PC-9 (cell line): ENCODE results near the gene MYO10.

Experiments
- EZH2 ChIP-seq: fragments of 200-600 bp; sonication (generic); IDR thresholded peaks from 2 replicates; pipeline ENCODE4 v1.8.0; 2017; ENCODE audit warnings: antibody characterized with exemption, low read depth
- TF ChIP-seq, protein P1 (sequence below): fragments of 200-600 bp; sonication (generic); conservative IDR thresholded peaks from 2 replicates; pipeline ENCODE4 v1.6.1; 2017; ENCODE audit warnings: mixed run types, antibody characterized with exemption, mild to moderate bottlenecking, moderate library complexity

DNA sequence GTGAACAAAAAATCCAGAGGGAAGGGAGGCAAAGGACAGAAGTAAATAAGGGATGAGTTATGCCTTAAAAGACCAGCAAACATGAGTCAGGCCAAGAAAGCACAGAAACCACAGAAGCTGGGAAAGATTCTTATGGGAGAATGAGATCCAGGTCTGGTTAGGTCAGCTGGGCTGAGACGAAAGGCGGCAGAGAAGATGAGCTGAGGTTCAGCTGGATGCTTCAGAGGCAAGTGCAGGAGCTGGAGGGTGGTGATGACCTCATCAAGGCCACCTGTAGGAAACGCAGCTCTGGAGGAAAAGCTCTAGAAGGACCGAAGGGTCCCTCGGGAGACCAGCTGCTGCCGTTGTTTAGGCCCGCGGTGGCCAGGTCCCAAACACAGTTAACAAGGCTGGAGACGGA lies 152.0 kb downstream of the MYO10 start:
- TF ChIP-seq, protein P1, sequence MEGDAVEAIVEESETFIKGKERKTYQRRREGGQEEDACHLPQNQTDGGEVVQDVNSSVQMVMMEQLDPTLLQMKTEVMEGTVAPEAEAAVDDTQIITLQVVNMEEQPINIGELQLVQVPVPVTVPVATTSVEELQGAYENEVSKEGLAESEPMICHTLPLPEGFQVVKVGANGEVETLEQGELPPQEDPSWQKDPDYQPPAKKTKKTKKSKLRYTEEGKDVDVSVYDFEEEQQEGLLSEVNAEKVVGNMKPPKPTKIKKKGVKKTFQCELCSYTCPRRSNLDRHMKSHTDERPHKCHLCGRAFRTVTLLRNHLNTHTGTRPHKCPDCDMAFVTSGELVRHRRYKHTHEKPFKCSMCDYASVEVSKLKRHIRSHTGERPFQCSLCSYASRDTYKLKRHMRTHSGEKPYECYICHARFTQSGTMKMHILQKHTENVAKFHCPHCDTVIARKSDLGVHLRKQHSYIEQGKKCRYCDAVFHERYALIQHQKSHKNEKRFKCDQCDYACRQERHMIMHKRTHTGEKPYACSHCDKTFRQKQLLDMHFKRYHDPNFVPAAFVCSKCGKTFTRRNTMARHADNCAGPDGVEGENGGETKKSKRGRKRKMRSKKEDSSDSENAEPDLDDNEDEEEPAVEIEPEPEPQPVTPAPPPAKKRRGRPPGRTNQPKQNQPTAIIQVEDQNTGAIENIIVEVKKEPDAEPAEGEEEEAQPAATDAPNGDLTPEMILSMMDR, result no peak
- no peak for TF ChIP-seq EZH2
